GM18505 (cell line): ENCODE measurements around the gene INPP4B.
"Not testable (repeated sequence)": the region's sequence is repeated elsewhere in the genome, so short reads cannot be mapped to it uniquely, and the experiment has no call there.

Experiments
- ATAC-seq: cut with Tn5 transposase; IDR thresholded peaks from one replicate; pipeline ENCODE4 v1.9.1; 2021; ENCODE audit not compliant: unreplicated experiment
- POLR2A ChIP-seq: IDR thresholded peaks from 4 replicates; pipeline ENCODE4 v1.6.1; 2011; ENCODE audit warnings: borderline replicate concordance; ENCODE audit not compliant: insufficient read depth, insufficient read length; ENCODE audit errors: extremely low read depth

Gene INPP4B

DNA sequence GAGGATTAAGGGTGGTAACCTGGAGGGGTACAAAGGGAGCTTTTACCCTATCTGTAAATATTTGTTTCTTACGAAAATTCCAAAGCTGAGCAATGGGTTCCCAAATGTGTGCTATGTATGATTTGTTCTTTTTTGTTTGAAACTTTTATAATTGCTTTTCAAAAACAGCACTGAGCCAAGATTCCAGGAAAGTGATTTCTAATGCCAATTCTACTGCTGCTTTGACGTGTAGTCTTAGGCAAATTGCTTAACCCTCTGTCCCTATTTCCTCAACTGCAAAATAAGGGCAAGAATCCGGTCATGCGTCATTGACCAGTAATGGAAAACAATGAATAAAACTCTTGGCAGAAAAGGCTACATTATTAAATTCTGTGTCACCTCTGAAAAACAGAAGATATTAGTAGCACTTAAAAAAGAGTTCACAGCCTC, 755.0 kb downstream of the INPP4B start:
- no peak for ATAC-seq

DNA sequence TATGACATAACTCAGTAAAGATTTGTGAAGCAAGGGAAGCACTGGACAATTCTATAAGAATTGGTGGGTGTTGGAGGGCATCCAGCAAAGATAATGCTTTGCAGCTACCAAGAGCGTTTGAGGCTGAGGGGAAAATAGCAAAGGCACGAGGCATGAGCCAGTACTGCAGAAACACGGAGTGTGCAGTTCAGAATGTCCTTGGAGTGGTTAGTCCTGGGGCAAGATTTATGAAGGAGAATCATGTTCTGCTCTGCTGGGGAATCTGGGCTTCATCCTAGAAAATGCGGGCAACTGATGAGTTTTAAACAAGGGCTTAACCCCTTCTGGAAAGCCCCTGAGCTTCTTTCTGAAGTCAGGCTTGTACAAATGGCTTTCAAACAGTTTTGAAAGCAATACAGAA, 757.2 kb downstream of the INPP4B start:
- no peak for TF ChIP-seq POLR2A
- no peak for ATAC-seq

More for the DNA sequence above, 755.0 kb downstream of the INPP4B start:
- no peak for TF ChIP-seq POLR2A

DNA sequence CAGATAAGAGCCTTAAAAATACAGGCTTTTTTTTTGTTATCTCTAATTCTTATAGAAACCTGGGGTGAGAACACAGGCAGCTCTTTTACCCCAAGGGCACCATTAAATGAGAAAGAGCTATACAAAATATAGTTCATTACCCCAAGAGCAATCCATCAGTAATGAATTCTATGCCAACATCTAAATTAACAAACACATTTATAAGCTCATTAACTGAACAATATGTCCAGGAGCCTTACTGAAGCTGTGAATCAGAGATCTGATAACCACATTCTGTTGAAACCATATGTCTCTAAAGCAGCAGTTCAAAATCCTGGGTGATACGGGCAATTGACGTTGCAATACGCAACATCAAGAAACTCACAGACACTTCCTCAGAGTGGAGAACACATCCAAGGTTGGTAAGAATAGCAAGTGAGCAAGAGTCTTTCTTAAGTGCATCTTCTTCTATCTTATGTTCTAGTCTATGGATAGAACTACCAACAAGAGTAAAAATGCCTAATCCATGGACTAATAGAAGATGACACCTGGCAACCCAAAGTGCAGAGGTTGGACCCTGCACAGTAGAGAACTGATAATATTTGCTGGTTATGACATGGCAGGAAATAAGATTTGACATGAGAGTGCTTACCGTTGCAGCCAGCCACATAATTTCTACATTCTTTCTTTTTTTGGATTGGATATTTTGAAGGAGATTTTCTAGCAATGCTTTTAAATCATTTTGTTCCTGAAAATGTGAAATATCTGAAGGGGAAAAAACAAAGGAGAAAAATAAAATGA, 760.4 kb downstream of the INPP4B start:
- ATAC-seq = no peak

DNA sequence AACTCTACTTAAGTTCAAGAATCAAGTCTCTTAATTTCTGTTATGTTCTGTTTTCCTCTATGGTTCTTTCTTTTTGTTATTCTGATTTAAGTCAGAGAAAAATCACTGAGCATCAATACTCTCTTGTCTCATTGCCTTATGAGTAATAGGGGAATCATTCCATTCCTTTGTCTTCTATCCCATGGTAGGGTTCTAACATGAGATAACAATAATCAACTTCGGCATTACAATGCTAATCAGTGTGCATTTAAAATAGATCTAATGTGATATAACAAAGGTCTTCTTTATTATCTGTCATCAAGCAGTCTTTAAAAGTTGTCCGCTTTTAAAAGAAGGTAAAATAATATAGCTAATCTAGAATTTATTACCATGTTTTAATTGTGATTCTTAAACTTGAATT, 762.8 kb downstream of the INPP4B start:
- no peak for ATAC-seq
- no peak for TF ChIP-seq POLR2A

More for the DNA sequence above, 760.4 kb downstream of the INPP4B start:
- no peak for TF ChIP-seq POLR2A

DNA sequence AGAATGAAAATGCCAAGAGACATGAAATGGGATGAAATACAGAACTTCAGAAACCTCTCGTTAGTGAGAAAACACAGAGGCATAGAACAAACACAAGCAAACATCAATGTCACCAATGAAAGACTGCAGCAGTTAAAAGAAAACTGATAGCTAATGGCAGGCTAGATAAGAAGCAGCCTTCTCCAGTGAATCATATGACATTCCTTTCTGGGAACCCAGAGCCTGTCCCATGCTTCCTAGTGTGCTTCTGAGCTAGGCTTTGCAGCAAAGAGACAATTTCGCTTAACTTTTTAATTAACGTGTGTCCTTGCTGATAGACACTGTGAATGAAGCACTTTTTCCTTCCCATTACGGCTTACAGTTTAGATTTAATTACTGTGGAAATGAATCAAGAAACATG, 765.1 kb downstream of the INPP4B start:
- no peak for ATAC-seq
- no peak for TF ChIP-seq POLR2A

DNA sequence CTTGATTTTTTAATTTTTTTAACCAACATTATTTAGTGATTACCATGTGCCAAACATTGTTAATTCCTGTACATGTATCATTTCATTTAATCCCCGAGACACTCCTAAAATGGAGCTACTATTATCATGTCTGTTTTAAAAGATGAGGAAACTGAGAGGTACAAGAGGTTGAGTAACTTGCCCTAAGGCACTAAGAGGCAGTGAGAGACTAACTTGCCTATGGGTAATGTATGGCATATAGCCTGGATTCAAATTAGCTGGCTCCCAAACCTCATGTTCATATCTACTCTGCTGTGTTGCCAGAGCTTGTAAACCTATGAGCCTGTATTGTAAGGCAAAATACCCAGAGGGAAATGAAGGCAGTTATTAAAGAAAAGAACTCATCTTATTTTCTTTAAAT, 766.1 kb downstream of the INPP4B start:
- no peak for TF ChIP-seq POLR2A
- no peak for ATAC-seq

DNA sequence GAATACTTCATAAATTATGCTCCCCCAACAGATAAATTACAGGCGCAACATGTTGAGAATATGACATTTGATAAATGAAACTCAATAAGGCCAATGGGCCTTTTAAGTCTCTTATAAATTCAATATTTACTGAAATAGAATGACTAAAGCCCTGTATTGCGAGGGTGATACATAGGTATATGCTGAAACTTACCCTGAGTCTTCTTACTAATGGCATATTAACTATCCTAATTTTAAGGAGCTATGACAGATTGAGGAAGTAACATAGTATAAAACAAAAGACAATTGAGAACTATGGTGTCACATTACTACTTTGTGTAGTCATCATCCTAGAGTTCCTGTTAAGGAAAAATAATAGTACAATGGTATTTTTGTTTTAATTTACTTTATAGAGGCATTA, 769.1 kb downstream of the INPP4B start:
- ATAC-seq = no peak
- TF ChIP-seq POLR2A = no peak

DNA sequence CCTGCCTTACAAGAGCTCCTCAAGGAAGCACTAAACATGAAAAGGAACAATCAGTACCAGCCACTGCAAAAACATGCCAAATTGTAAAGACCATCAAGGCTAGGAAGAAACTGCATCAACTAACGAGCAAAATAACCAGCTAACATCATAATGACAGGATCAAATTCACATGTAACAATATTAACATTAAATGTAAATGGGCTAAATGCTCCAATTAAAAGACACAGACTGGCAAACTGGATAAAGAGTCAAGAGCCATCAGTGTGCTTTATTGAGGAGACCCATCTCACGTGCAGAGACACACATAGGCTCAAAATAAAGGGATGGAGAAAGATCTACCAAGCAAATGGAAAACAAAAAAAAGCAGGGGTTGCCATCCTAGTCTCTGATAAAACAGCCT, 777.8 kb downstream of the INPP4B start:
- not testable (repeated sequence) for ATAC-seq

DNA sequence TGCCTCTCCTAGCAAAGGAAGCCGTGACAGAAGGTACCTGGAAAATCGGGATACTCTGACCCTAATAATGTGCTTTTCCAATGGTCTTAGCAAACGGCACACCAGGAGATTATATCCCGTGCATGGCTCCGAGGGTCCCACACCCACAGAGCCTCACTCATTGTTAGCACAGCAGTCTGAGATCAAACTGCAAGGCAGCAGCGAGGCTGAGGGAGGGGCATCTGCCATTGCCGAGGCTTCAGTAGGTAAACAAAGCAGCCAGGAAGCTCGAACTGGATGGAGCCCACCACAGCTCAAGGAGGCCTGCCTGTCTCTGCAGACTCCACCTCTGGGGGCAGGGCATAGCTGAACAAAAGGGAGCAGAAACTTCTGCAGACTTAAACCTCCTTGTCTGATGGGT, 779.5 kb downstream of the INPP4B start:
- ATAC-seq = not testable (repeated sequence)

DNA sequence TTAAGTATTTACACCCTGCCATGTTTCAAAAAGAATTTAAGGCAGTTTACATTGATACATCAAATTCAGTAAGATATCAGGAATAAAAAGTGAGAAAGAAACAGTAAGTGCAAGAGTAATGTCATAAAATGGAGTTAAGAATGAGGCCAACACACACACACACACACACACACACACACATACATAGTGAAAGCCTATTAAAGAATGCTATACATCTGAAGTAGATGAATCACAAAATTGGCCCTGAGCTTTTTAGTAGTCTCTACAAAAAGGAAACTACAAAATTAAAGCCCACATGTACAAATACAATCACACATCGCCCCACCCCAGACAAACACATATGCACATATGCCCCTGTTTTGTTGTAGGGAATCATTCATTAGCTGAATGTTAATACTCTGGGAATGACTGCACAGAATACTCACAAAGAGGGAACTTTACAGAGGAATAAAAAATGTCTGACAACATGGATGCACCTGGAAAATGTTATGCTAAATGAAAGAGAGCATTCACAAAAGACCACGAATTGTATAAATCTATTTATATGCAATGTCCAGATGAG, 780.9 kb downstream of the INPP4B start:
- no peak for TF ChIP-seq POLR2A
- no peak for ATAC-seq

DNA sequence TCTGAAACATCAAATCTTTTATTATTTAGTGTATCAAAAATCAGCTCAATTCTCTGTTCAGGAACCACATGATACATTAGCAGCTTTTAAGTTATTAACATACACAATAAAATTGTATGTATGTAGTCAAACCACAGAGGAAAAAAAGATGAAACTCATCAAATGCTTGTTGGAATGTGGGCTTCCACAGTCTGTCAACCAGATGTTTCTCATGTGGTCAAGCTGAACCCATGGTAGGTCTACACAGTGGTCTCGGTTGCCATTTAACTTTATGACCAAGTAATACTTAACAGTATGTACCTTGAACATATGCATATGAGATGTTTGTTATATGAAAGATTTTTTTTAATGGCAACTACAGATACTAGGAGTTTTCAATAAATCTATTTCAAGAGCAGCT, 781.9 kb downstream of the INPP4B start:
- TF ChIP-seq POLR2A = no peak
- no peak for ATAC-seq

DNA sequence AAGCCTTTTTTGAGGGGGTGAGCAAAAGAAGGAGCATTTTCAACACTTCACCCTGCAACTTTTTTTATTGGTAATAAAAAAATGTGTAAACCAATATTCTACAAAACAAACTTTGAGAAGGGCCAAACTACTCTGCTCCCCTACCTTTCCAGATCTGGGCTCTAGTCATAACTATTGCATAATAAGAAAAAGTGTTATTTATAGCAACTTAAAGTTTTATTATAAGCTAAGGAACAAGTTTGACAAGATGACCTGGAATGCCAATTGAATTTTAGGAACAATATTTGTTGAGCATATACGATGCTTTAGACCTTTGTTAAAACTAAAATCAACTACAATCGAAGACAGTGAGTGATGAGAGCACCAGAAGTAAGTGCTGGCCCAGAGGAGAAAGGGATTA, 800.1 kb downstream of the INPP4B start:
- no peak for ATAC-seq
- TF ChIP-seq POLR2A = no peak

DNA sequence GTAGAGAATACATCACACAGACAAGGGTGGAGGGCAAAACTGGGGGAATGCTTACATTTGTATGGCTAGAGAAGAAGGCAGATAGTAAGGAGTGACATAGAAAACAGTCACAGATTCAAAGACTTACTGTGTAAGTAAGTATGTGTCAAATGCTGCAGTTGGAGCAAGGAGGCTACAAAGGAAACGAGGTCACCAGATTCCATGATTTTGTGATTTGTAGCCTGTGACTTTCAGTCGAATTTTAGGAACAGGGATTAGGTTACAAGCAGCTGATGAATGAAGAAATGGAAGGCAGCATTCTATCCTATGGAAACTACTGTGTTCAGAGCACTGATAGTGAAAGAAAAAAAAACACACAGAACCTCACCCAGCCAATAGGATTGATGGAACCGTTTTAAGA, 801.8 kb downstream of the INPP4B start:
- no peak for TF ChIP-seq POLR2A
- no peak for ATAC-seq

DNA sequence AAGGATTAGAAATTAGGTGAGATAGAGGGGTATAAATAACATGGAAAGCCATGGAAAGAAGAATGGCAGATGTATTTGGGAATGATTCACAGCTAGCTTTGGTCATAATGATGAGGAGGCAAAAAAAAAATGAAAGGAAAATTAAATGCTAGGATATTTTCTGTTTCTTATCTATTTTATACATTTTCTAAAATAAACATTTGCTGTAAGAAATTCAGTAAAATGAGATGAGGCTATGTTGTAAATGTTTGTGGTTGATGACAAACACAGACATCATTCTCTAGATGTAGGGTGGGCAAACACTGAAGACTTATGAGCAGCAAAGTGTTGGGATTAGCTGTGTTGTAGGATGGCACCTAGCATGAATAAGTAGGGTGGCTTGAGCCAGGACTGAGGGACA, 802.6 kb downstream of the INPP4B start:
- no peak for TF ChIP-seq POLR2A
- ATAC-seq = no peak

DNA sequence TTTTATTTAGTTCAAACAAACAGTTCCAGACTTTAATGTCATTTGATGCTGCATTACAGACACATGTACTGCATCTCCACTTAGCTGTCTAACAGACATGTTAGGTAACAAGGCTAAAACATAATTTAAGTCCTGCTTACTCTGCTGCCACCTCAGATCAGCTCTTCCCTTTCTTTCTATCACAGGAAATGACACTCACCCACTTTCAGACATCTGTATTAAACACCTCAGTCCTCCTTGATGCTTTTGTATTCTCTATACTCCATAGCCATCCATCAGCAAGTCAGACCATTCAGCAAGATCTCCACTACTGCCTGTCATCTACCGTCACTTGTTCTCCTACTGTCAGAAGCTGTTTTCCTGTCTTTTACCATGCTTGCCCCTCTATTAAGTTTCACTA, 804.3 kb downstream of the INPP4B start:
- TF ChIP-seq POLR2A = no peak
- no peak for ATAC-seq
